COR-L47 (cell line): Measurements from ENCODE around the gene SH2D4B.

ENCODE experiments used
- DNase-seq: peaks from one replicate; lab custom pipeline; 2025; lab: John Stamatoyannopoulos, UW

SH2D4B gene

DNA sequence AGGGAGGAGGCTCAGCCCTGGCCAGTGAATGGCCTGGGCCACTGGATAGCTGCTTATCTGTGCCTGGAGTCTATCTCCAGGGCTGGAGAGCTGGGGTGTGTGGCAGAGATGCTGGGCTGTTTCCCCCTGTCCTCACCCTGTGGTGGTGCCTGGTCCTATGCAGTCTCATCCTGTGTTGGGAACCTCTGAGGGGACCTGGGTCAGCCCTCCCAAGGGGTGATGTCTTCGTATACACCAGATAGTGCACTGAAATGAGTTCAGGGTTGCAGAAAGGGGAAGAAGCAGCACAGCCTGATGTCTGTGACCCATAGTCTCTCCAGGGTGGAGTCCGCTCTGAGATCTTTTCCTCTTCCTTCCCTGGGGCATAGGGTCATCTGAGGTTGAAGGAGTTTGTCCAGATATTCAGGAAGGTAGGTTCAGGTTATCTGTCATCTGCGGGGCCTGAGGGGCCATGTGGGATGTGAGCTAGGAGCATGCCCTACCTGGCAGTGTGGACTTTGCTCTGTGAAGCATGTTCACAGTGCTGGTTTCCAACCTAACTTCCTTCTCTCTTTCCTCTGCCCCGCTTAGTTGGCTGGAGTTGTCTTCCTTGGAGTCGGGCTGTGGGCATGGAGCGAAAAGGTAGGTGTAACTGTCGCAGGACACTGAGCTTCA lies 33.4 kb upstream of the SH2D4B start:
- no peak for DNase-seq

DNA sequence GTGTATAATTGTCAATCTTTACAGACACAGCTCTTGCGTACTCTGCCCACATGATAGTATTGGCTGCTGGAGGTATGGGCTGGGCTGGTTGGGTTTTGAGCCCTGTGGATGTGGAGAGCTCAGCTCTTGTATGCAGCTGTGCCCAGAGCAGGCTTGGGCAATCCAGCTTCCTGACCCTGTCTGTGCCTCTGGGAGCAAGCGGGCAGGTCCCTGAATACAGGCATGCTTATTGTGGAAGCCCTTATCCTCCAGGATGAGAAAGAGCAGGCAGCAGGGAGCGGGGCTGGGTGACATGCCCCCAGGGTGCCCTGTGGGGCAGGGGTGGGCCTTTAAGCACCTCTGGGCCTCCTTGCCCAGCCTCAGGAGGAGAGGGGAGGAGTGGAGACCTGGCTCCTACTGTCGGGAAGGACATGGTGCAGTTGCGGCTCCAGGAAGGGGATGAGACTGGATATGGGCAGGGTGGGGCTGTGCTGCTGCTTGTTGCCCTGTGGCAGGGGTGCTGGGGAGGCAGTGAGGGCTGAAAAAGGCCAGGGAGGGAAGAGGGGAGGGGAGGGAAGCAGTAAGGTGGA lies 32.7 kb upstream of the SH2D4B start:
- no peak for DNase-seq

- no peak for DNase-seq
Measured at GRCh38 chr10:80506189-80506575, 31.5 kb upstream of the SH2D4B start.

- no peak for DNase-seq
Measured at GRCh38 chr10:80506836-80507487, 30.7 kb upstream of the SH2D4B start.

DNA sequence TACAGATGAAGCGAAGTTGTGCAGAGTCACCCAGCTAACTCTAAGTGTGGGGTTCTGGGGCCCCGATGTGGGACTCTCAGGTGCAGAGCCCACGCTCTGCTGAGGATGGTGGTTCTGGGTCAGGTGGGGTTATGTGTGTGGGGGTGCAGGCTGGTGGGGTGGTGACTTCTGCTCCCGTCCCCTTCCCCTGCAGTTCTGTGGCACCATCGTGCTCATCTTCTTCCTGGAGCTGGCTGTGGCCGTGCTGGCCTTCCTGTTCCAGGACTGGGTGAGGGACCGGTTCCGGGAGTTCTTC lies 28.6 kb upstream of the SH2D4B start:
- no peak for DNase-seq

DNA sequence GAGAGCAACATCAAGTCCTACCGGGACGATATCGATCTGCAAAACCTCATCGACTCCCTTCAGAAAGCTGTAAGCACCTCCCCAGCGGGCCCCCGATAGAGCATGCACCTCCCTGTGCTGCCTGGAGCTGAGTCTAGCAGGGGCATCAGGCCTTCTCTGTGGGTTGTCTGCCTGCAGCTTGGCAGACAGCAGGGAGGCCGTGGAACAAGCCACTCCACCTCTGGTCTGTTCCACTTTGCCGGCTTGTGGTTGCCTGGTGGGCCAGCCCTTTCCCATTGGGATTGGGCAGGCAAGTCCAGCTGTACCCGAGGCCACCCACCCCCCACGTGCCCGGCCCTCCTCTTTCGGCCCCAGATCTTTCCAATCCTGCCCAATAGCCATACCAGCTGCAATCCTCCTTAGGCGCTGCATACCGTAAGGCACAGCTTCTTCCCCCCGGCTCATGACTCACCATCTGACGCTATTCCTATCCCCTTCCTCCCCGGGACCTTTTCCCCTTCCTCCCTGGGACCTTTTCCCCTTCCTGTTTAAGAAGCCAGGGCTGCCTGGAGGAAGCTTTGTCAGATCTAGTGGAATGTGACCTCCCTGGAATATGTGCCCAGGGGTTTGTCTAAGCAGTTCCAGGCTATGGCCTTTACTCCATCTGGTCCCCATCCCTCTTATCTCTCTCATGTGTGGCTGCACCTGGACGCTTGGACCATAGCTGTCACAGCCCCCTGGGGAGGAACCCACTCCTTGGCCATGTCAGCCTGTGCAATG lies 28.1 kb upstream of the SH2D4B start:
- no peak for DNase-seq

- no peak for DNase-seq
Measured at GRCh38 chr10:80512031-80512526, 25.6 kb upstream of the SH2D4B start.

GRCh38 chr10:80513106-80513505 lies 24.6 kb upstream of the SH2D4B start:
- no peak for DNase-seq

- DNase-seq, result no peak
Measured at GRCh38 chr10:80515511-80515910, 22.2 kb upstream of the SH2D4B start.

GRCh38 chr10:80515941-80516340 lies 21.8 kb upstream of the SH2D4B start:
- no peak for DNase-seq

- DNase-seq, result no peak
Measured at GRCh38 chr10:80516506-80517075, 21.1 kb upstream of the SH2D4B start.

GRCh38 chr10:80517416-80518142 lies 20.1 kb upstream of the SH2D4B start:
- no peak for DNase-seq

GRCh38 chr10:80518143-80518806 lies 19.4 kb upstream of the SH2D4B start:
- DNase-seq, result no peak

DNA sequence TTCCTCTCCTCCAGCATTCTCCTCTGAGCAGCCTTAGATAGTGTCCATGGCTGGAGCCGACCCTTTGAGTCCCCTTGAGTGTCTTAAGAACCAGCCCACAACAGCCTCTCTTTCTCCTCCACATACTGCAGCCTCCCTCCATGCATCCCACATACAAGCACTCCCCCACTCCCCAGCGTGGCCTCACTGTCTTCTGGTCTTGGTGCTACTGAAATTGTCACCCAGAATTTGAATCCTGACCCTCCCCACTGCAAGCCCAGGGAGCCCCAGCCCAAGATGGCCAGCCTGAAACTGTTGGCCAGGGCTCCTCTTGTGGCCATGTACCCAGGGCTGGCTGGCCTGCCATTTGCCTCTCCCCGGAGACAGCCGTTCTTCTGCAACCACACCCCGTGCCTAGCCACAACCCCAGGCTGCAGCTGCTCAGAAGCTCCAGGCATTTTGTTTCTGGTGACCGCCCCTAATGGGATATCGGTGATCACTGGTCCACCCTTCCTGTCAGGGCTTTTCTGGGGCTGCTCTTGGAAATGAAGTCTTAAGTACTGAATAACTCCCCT lies 18.8 kb upstream of the SH2D4B start:
- DNase-seq, result no peak

GRCh38 chr10:80519936-80520650 lies 17.6 kb upstream of the SH2D4B start:
- DNase-seq, result no peak

GRCh38 chr10:80520661-80521470 lies 16.8 kb upstream of the SH2D4B start:
- DNase-seq, result no peak

GRCh38 chr10:80522756-80523363 lies 14.8 kb upstream of the SH2D4B start:
- DNase-seq, result no peak

DNA sequence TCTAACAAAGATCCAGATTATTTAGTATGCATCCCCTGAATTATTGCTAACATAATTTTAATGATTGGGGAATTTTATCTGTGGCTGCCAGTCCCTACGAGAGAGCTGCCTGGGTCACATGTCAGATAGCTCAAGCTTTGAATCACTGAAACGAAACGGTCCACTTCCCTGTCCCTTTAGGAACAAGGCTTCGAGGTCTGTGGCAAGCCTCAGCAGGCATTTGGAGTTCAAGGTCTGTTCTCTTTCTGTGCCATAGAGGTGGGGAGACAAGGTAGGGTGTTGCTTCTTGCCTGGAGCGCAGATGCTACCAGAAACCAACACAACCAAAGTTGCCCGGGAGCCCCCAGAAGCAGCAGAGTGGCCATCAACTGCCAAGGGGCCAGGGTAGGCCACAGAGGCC lies 13.9 kb upstream of the SH2D4B start:
- no peak for DNase-seq
